ENCODE results near the gene PTPN11.
"Not testable (repeated sequence)": the region's sequence is repeated elsewhere in the genome, so short reads cannot be mapped to it uniquely, and the experiment has no call there.

PTPN11 gene

DNA sequence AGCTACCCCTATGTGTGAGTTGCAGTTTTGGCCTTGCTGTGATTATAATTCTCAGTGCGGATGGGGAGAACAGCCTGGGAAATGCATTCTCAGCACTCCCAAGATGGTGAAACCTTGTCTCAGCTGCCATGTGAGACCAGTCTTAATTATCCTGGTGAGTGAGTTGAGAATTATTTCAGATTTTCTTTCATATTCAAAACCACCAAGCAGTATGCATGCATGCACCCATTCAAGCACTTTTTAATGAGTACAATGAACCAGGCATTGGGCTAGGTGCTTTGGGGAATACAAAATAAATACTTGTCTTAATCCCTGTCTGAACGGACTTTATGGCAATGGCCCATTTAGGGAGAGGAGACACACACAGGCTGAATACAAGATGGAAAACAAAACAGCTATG lies 94.7 kb downstream of the PTPN11 start:
- peak in 1 of 58 donors; percentile 5 for DNase-seq

DNA sequence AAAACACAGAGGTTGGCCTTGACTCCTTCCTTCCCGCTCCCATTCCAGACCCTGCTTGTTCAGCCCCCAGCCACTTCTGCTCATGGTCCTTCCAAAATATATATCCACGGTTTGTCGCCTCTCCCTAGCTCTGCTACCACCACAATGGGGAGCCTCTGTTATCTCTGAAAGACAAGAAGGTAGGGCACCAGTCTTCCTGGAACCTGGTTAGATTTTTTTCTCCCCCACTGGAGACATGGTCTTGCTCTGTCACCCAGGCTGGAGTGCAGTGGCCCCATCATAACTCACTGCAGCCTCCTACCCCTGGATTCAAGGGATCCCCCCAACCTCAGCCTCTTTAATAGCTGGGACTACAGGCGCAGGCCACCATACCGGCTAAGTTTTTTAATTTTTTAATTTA lies 95.7 kb downstream of the PTPN11 start:
- no peak for DNase-seq

DNA sequence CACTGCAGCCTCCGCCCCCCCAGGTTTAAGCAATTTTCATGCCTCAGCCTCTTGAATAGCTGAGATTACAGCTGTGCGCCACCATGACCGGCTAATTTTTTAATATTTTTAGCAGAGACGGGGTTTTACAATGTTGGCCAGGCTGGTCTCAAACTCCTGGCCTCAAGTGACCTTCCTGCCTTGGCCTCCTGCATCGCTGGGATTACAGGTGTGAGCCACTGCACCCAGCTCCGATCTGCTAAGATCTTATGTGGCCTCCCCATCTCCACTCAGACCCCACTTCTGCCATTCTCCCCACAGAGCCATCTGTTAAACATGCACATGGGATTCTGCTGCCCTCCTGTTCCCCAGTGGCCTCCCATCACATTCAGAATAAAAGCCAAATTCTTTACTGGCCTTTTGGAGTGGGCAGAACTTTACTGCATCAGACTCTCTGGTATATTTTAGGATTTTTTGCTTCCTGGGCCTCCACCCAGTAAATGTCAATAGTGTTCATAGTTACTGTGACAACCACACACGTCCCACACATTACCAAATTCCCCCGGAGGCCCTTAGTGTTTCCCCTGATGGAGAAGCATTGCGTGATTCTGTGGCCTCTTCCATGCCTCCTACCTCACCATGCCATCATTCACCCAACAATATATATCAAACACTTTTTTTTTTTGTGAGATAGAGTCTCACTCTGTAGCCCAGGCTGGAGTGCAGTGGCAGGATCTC lies 96.3 kb downstream of the PTPN11 start:
- DNase-seq = peak in 1 of 58 donors; percentile 2

DNA sequence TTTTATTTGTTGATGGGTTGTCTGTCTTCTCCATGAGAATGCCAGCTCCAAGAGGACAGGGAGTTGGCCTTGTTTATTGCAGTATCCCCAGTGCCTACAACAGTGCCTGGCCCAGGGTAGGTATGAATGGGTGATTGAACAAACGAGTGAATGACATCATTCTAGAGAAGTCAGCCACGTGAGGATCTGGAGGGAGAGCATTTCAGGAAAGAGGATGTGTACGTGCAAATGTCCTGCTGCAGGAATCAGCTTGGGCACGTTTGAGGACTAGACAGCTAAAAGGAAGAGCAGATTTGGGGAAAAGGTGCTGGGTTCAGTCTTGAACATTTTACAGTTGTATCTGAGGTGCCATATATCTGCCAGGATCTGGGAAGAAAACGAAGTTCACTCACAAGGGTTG lies 97.1 kb downstream of the PTPN11 start:
- DNase-seq = no peak

DNA sequence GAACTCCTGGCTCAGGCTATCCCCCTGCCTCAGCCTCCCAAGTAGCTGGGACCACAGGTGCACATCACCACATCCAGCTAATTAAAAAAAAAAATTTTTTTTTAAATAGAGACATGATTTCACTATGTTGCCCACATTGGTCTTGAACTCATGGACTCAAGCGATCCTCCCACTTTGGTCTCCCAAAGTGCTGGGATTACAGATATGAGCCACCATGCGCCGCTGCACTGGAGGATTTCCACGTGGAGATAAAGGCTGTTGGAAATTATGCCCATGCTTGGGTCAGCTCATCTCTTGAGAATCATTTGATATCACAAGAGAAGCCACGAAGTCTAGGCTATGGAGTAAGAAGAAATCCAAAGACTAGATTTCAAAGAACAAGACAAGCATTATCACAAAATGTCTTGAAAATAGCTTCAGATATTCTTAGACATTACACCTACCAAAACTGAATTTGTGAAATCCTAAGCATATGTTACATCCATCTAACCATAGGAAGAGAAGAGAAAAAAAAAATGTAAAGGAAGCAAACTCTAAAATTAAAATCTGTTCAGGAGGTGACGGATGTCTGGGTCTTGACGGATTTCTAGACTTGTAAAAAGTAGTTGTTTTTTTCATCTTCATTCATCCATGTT lies 99.1 kb downstream of the PTPN11 start:
- no peak for DNase-seq

DNA sequence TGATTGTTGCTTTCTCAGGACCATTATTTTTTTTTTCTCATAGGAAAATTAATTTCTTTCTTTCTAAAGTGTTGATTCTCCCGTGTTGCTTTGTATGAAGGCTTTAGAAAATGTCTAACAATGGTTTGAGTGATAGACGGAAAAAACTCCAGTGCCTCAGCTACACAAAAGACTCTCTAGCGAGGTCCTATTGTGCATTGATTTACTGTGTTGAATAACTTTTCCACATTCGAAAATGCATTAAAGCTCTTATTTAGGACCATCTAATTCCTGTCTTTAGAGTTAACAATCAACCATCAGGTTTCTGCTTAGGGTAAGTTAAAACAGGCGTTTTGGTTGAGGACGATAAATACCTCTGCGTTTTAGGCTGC lies 99.6 kb downstream of the PTPN11 start:
- DNase-seq = peak in 1 of 58 donors; percentile 30

DNA sequence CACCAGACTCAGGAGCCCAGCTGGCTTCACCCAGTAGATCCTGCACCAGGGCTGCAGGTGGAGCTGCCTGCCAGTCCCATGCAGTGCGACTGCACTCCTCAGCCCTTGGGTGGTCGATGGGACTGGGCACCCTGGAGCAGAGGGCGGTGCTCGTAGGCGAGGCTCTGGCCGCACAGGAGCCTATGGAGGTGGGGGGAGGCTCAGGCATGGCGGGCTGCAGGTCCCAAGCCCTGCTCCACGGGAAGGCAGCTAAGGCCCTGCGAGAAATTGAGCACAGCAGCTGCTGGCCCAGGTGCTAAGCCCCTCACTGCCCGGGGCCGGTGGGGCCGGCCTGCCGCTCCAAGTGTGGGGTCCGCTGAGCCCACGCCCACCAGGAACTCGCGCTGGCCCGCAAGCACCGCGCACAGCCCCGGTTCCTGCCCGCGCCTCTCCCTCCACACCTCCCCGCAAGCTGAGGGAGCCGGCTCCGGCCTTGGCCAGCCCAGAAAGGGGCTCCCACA lies 101.1 kb downstream of the PTPN11 start:
- DNase-seq = not testable (repeated sequence)

DNA sequence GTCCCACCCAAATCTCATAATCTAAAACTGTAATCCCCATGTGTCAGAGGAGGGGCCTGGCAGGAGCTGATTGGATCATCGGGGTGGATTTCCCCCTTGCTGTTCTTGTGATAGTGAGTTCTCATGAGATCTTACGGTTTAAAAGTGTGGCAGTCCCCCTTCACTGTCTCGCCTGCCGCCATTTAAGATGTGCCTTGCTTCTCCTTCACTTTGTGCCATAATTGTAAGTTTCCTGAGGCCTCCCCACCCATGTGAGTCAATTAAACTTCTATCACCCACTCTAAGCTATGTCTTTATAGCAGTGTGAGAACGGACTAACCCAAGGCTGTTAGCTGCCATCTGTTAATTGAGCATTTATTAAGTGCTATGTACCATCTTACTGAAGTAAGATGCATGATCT lies 105.1 kb downstream of the PTPN11 start:
- no peak for DNase-seq

DNA sequence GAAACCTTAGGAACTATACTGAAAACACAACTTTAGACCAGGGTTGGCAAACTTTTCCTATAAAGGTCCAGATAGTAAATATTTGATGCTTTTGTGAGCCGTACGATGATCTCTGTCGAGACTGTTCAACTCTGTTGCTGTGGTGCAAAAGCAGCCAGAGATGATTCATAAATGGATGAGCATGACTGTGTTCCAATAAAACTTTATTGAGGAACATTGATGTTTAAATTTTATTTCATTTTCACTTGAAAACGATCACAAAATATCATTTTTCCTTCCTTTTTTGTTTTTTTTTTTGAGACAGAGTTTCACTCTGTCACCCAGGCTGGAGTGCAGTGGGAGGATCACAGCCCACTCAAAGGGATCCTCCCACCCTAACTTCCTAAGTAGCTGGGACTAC lies 105.5 kb downstream of the PTPN11 start:
- no peak for DNase-seq

DNA sequence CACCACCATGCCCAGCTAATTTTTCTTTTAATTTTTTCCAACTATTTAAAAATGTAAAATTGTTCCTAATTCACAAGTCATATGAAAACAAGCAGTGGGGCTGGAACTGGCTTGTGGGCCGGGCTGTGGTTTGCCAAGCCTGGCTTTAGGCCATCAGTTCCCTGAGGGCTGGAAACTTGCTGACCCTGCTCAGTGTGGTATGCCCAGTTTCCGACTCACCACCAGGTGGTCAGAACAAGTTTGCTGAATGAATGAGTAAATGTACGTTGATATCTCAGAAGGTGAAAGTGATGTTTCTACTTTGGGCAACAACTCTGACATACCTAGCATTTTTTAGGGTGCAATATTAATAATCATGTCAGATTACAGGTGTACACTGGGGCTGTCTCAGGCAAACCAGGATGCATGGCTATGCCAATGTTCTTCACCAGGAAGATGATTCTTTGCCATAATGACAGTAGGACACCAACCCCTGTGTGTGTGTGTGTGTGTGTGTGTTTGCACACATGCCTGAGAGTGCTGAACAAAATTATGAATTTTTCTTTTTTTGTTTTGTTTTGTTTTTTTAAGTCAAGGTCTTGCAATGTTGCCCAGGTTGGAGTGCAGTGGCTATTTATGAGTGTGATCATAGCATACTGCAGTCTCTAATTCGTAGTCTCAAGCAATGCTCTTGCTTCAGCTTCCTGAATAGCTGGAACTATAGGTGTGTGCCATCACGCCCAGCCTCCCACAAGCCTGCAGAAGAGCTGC lies 106.1 kb downstream of the PTPN11 start:
- no peak for DNase-seq

DNA sequence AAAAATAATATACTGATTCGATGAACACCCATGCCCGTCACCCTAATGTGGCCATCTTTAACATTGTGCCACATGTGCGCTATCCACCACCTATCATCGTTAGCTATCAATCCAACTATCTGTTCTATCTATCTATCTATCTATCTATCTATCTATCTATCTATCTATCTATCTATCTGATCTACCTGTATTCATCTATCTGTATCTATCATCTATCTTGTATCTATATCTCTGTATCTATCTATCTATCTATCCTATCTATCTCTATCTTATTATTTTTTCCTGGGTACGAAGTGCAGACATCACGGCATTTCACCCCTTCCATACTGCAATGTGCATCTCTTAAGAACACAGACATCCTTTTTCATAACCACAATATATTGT lies 106.7 kb downstream of the PTPN11 start:
- DNase-seq = no peak

DNA sequence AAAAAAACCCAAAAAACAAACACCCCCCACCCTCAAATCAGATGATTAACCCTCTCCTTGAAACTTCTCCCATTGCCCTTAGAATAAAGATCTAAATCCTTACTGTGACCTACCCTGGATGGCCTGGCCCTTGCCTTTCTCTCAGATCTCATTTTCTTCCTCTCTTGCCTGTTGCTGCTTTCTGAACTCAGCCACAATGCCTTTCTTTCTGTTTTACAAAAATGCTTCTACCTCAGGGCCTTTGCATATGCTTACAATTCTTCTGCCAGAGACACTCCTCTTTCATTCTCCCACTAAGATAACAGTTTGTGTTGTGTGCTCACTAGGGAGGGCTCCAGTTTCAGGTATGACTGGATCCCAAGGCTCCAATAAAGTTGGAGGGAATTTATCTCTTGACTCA lies 108.3 kb downstream of the PTPN11 start:
- DNase-seq = no peak

DNA sequence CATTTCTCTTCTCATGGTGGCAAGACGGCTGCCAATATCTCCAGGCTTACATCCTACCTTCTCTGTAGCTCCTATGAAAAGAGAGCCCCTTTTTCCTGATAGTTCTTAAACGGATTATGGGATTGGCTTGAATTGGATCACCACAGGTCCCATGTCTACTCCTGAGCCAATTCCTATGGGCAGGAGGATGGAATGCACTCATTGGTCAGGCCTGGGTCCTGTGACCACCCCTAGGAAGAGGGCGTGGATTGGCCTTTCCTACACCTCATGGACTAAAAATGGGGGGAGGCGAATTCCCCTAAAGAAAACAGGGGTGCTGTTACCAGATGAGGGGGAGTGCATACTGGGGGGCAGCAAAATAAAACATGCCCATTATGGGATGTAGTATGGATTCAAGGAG lies 108.8 kb downstream of the PTPN11 start:
- DNase-seq = no peak

DNA sequence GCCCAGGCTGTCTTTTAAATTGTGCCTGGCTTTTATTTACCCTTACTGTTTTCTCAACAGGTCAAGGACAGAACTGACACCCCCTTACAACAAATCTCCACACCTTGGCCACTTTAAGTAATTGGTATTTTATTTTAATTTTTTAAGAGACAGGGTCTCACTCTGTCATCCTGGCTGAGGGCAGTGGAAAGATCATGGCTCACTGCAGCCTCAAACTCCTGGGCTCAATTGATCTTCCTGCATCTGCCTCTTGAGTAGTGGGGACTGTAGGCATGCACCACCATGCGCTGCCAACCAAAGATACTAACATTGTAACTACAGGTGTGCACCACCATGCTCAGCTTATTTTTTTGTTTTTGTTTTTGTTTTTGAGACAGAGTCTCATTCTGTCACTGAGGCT lies 109.8 kb downstream of the PTPN11 start:
- DNase-seq = no peak

DNA sequence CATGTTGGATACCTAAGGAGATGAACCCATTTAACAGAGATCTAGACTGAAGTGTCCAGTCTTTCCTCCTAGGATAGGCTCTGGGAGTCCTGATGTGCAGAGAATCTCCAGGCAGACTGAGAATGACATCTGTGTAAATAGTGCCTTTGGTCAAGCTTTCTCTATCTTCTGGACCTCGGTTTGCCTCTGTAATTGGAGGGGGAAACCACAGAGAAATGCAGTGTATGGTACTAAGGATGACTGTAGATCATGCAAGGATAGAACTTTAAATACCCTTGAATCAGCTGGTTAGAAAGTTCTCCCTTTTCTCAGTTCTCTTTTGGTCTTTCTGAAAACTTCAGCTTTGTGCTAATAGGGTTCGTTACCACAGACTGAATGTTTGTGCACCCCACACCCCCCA lies 112.2 kb downstream of the PTPN11 start:
- no peak for DNase-seq

DNA sequence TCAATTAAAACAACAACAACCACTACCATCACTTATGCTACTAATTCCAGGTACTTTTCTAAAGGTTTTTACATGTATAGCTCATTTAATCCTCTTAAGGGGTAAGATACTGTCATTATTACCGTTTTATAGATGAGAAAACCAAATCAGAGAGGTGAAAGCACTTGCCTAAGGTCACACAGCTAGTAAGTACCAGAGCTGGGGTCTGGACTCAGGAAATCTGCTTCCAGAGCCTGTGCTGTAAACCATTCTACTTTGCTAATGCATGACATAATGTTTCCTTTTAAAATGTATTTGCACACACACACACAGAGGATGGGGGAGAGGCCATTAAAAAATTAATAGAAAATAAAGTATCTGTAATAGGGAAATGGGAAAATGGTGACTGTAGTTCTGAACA lies 113.4 kb downstream of the PTPN11 start:
- no peak for DNase-seq

DNA sequence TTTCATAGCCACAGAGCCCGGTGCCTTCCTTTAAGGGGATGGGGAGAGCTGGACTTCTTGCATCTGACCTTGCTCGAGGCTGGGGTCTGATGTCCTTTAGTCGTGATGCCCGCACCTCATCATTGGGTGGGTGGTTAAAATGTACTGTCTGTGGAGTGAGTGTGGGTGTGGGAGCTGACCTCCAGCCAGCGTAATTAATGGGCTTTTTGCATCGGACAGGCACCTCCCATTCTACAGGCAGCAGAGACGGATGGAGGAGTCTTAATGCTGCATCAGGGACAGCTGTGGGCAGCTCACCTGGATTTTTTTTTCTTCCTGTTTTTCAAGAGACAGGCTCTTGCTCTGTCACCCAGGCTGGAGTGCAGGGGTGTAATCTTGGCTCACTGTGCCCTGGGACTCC lies 114.8 kb downstream of the PTPN11 start:
- no peak for DNase-seq

DNA sequence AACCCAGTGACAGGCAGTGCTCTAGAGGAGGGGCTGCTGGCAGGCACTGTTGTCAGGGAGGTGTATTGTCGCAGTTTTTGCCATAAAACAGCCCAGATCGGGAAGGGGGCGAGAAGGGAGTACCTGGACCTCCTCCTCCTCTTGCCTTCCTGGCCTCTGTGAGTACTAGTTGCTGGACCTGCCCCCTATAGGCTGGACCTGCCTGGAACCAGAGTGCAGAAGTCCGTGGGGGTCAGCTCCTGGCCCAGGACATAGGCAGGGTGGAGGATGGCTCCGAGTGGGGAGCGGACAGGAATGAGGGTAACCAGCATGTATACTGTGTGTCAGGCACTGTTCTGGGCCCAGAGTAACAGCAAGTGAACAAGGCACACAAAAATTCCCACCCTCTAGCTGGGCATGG lies 116.3 kb downstream of the PTPN11 start:
- no peak for DNase-seq

DNA sequence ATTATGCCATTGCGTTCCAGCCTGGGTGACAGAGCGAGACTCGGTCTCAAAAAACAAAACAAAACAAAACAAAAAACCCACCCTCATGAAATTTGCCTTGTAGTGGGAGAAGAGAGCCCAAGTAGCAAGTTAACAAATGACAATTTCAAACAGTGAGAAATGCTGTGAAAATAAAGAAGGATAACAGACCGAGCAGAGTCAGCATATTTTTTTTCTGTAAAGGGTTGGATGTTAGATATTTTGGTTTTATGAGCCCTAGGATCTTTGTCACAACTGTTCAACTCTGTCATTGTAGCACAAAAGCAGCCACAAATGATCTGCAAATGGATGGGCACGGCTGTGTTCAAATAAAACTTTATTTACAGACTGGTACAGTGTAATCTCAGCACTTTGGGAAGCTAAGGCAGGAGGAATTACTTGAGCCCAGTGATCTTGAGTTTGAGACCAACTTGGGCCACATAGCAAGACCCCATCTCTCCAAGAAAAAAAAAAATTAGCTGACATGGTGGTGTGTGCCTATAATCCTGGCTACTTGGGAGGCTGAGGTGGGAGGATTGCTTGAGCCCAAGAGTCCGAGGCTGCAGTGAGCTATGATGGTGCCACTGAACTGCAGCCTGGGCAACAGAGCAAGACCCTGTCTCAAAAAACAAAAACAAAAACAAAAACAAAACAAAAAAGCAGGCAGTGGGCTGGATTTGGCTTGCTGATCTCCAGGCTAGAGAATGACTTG lies 117.1 kb downstream of the PTPN11 start:
- no peak for DNase-seq

DNA sequence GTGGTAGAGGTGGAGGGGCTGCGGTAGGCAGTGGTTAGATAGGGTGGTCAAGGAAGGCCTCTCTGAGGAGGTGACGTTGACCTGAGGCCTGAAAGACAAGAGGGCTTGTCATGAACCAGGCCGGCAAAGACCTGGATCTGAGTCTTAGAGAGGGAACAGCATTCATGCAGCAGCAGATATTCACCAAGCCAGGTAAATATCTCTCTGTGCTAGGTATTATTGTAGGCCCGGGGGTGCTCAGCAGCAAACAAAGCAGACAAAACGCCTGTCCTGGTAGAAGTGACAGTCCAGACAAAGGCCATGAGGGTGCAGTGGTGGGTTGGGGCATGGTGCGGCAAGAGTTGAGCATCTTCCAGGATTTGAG lies 117.6 kb downstream of the PTPN11 start:
- no peak for DNase-seq

DNA sequence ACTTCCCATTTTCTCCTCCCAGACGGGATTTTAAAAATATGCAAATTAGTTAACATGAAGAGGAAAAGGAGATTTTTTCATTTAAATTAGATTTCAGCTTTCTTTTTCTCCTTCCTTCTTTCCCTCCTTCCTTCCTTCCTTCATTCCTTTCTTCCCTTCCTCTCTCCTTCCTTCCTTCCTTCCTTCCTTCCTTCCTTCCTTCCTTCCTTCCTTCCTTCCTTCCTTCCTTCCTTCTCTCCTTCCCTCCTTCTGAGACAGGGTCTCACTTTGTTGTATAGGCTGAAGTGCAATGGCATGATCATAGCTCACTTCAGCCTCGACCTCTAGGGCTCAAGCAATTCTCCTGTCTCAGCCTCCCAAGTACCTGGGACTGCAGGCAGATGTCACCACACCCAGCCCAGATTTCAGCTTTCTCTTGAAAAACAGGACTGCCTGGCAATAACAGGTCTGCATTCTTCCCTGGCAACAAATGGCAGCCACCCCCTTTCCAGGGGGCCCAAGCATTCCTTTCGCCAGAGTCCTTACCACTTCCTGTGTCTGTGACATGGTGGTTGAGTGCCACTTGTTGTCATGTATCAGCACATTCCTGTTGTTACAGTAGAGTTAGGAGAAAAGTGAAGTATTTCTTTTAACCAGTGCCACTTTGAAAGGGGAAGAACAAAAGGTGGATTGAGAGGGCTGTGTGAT lies 119.1 kb downstream of the PTPN11 start:
- DNase-seq = no peak
